BJ (cell line): ENCODE results near the gene HMGCL. TPM values are rescaled to one million over a fixed set of nuclear protein-coding genes. Genes with fewer than 3 reads are reported as not detected.

ENCODE experiments used
- CTCF ChIA-PET: fragments of 350-600 bp; formaldehyde crosslinking; extraction: SDS; loops from one replicate; lab custom pipeline; 2021; ENCODE audit warnings: antibody characterized with exemption, inconsistent platforms; lab: Yijun Ruan, JAX
- POLR2A ChIA-PET: fragments of 300-600 bp; sonication (Branson Sonifier 250); formaldehyde crosslinking; extraction: SDS; loops from one replicate; lab custom pipeline; 2021; ENCODE audit warnings: antibody characterized with exemption; lab: Charles Lee
- DNase-seq: peaks from one replicate; pipeline ENCODE4 v3.0.0-alpha.2; 2011; ENCODE audit warnings: low read depth
- H3K27me3 ChIP-seq: 2 replicates; pipeline ENCODE4 v1.6.0; 2011; ENCODE audit warnings: low read length; ENCODE audit not compliant: control insufficient read depth, insufficient read depth
- H3K36me3 ChIP-seq: 2 replicates; pipeline ENCODE4 v1.5.1; 2011; ENCODE audit warnings: low read length; ENCODE audit not compliant: control insufficient read depth, insufficient read depth
- H3K4me3 ChIP-seq: 2 replicates; pipeline ENCODE4 v1.5.1; 2011; ENCODE audit warnings: low read depth, mild to moderate bottlenecking, control low read depth, low read length
- polyA plus RNA-seq: library from polyadenylated mRNA; depleted of rRNA; stranded (reverse); fragments of >200 nt; gene quantifications from 2 replicates; pipeline ENCODE4 v1.2.3, GENCODE V29; 2011
- TF ChIP-seq, protein P1 (sequence below): IDR thresholded peaks from 2 replicates; pipeline ENCODE4 v1.5.1; 2011; ENCODE audit warnings: low read depth, mild to moderate bottlenecking, control low read depth, inconsistent platforms, low read length, moderate library complexity; ENCODE audit not compliant: insufficient read depth

HMGCL gene
- polyA plus RNA-seq, 1 experiment: 41.7 TPM

- ChIA-PET POLR2A (no interaction called here), CTCF (interaction anchor here (0.6 to 3.4 kb wide), 6 partner anchors 9 to 32 kb away, joined by 3 to 15 read pairs (median 4); partner anchors contain the start of genes GALE and LYPLA2)
- TF ChIP-seq, protein P1, sequence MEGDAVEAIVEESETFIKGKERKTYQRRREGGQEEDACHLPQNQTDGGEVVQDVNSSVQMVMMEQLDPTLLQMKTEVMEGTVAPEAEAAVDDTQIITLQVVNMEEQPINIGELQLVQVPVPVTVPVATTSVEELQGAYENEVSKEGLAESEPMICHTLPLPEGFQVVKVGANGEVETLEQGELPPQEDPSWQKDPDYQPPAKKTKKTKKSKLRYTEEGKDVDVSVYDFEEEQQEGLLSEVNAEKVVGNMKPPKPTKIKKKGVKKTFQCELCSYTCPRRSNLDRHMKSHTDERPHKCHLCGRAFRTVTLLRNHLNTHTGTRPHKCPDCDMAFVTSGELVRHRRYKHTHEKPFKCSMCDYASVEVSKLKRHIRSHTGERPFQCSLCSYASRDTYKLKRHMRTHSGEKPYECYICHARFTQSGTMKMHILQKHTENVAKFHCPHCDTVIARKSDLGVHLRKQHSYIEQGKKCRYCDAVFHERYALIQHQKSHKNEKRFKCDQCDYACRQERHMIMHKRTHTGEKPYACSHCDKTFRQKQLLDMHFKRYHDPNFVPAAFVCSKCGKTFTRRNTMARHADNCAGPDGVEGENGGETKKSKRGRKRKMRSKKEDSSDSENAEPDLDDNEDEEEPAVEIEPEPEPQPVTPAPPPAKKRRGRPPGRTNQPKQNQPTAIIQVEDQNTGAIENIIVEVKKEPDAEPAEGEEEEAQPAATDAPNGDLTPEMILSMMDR: no peak
- DNase-seq: no peak
- Histone ChIP-seq H3K27me3 (no peaks in the 10 kb centered on the region), H3K36me3 (peaks cover 1% of the 10 kb centered on the region; the same call in 1 of the 2 replicates), H3K4me3 (no peak overlapping the region)
Measured at GRCh38 chr1:23779826-23780371, 45.3 kb downstream of the HMGCL start.

- peak; percentile 29 for DNase-seq
- TF ChIP-seq, protein P1: no peak
- Histone ChIP-seq H3K27me3 (no peaks in the 10 kb centered on the region), H3K36me3 (peaks cover 1% of the 10 kb centered on the region; the same call in 1 of the 2 replicates), H3K4me3 (peak within 1 kb of the TSS; percentile 69)
- CTCF ChIA-PET: interaction anchor here (0.8 to 6.0 kb wide), 6 partner anchors 13 to 421 kb away, joined by 3 to 23 read pairs (median 4); partner anchors contain the start of gene LYPLA2
- POLR2A ChIA-PET: interaction anchor here (0.6 to 1.0 kb wide), 5 partner anchors 13 to 190 kb away, joined by 3 to 16 read pairs (median 5); no protein-coding TSS in a partner anchor
Measured at GRCh38 chr1:23777979-23778814, 47.0 kb downstream of the HMGCL start, which contains the start of gene PITHD1. PITHD1 (plus strand) TSS chr1:23778418; CDS start chr1:23778516, 98 bp downstream.

GRCh38 chr1:23776217-23776616, 49.0 kb downstream of the HMGCL start:
- H3K36me3 ChIP-seq: peaks cover 1% of the 10 kb centered on the region
- ChIA-PET CTCF (interaction anchor here (1.3 to 6.0 kb wide), 3 partner anchors 11 to 141 kb away, joined by 3 to 23 read pairs (median 7); no protein-coding TSS in a partner anchor), POLR2A (no interaction called here)
- DNase-seq: no peak
- no peaks in the 10 kb centered on the region for H3K27me3 ChIP-seq
- TF ChIP-seq, protein P1: no peak
- no peak overlapping the region for H3K4me3 ChIP-seq

DNA sequence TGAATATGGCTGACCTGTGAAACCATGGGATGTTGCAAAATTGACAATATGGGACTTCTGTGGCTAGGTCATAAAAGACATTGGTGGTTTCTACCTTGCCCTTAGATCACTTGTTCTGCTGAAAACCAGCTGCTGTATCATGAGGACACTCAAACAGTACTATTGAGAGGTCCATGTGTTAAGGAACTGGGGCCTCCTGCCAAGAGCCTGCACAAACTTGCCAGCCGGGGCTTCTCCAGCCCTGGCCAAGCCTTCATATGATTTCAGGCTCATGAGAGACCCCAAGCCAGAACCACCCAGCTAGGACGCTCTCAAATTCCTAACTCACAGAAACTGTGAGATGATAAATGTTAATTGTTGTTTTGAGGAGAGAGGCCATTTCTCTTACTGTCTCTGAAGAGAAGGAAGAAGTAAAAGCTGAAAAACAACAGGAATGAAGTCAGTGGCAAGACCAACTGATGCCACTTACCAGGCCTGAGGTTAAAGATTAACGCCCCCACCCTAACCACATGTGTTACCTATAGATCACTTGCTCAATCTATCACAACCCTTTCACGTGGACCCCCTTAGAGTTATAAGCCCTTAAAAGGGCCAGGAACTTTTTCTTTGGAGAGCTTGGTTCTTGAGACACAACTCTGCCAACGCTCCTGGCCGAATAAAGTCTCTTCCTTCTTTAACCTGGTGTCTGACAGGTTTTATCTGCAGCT, 50.9 kb downstream of the HMGCL start:
- Histone ChIP-seq H3K27me3 (no peaks in the 10 kb centered on the region), H3K4me3 (no peak overlapping the region), H3K36me3 (no peaks in the 10 kb centered on the region; the same call in 1 of the 2 replicates)
- TF ChIP-seq, protein P1: no peak
- DNase-seq: no peak
- POLR2A ChIA-PET: no interaction called here
- CTCF ChIA-PET: interaction anchor here (0.6 to 6.0 kb wide), 5 partner anchors 14 to 187 kb away, joined by 3 to 23 read pairs (median 4); no protein-coding TSS in a partner anchor
